Fibroblast of skin of right biceps (primary cell): Measurements from ENCODE around the gene SERPINI2.

Source experiments
- DNase-seq: peaks from one replicate; pipeline ENCODE4 v3.0.0-alpha.2; 2013

Gene SERPINI2, protein sequence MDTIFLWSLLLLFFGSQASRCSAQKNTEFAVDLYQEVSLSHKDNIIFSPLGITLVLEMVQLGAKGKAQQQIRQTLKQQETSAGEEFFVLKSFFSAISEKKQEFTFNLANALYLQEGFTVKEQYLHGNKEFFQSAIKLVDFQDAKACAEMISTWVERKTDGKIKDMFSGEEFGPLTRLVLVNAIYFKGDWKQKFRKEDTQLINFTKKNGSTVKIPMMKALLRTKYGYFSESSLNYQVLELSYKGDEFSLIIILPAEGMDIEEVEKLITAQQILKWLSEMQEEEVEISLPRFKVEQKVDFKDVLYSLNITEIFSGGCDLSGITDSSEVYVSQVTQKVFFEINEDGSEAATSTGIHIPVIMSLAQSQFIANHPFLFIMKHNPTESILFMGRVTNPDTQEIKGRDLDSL

DNA sequence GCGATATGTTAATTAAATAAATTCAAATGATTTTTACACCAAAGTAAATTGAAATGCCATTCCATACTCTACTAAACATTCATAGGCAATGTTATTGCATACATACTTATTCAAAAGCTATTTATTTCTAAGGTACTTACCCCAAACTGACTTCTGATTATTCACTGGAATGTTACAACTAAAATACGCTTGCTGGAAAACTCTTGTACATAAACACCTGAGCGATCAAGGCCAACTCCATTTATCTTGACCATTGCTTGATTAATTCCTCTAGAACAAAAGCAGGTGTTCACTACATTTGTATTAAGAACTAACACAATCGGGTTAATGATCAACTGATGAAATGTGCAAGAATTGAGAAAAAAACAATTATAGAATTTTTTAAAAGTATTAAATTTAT is at the start of gene SERPINI2:
TSS of gene SERPINI2 (minus strand) at position 180 of the 400 bp plus-strand sequence. CDS start 2,208 bp downstream, outside the sequence.
- no peak for DNase-seq

DNA sequence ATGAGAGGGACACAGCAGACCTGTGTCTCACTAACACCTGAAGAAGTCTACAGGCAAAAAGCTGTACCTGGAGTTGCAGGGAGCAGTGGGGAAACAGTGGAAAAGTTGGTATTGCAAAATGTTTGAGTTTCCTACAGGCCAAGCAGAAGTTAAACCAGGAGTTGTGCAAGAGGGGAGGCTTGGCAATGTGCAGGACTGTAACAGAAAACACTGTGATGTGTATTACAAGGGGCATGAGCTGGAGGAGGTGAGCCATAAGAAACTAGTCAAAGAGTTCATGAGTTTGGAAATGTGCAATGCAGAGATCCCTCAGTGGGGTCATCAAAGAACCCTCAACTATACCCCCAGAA is 47.1 kb upstream of the SERPINI2 start:
- no peak for DNase-seq

DNA sequence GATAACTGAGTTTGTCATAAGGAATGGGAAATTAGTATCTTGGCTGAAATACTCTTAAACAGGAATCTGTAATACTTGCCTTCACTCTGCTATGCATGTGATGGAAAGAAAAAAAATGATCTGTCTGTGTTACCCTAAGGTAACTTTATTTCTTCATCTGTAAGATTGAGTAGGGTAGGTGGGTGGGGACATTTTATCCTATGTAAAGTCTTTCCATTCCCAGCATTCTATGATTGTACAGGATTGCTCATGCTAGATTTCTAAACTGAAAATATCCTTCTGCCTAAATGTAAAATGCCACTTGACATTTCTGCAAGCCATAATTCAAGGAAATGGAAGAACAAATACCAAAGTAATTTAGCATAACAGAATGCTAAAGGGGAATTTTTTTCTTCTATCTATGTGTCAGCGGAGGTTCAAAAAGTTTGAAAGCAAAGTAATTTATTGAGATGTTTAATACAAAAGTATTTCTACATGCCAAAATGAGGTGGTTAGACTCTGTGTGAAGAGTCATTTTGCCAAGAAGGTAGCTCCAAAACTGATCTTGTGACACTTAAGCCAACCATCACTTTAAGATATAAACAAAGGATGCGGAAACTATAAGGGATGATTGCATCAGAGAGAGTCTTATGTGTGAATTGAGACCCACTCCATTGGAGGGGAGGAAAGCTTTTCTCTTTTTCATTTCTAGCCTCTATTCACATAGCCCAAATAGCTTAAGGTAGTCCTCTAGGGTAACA is 46.6 kb upstream of the SERPINI2 start:
- no peak for DNase-seq

DNA sequence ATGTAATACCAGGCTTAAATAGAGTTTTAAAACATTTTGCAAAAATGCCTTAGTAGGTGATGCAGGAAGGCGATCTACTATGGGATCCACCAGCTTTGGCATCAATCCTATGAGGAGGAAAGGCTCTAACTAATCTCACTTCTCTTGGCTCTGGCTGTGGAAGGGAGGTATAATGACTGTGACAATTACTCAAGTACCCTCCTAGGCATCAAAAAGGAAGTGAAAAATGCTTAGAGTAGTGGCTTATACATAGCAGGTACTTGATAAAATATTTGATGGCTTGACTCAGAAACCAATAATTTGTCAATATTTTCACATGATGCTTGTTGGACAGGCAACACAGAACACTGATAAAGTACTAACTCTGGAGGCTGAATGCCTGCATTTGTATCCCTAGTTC is 34.1 kb upstream of the SERPINI2 start:
- no peak for DNase-seq

DNA sequence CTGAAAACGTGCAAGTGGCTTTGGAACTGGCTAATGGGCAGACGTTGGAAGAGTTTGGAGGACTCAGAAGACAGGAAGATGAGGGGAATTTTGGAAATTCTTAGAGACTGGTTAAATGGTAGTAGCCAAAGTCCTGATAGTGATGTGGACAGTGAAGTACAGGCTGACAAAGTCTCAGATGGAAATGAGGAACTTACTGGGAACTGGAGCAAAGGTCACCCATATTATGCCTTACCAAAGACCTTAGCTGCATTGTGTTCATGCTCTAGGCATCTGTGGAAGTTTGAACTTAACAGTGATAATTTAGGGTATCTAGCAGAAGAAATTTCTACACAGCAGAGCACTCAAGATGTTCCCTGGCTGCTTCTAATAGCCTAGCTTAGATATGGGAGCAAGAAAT is 28.6 kb upstream of the SERPINI2 start:
- DNase-seq: no peak

DNA sequence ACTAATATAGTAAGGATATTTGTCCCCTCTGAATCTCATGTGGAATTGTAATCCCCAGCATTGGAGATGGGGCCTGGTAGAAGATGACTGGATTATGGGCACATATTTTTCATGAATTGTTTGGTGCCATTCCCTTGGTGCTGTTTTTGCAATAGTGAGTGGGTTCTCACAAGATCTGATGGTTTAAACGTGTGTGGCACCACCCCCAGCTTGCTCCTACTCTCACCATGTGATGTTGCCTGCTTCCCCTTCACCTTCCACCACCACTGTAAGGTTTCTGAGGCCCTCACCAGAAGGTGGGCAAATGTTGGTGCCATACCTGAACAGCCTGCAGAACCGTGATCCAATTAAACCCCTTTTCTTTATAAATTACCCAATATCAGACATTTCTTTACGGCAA is 28.1 kb upstream of the SERPINI2 start:
- DNase-seq: no peak

DNA sequence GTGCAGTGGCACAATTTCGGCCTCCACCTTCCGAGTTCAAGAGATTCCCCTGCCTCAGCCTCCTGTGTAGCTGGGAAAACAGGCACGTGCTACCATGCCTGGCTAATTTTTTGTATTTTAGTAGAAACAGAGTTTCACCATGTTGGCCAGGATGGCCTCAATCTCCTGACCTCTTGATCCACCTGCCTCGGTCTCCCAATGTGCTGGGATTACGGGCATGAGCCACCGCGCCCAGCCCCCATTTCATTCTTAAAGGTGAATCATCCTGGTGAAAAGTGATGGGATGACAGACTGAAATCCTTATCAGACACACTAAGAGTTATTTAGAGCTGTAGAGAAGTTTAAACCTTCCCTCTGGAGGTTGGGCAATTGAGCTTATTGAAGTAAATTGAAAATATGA is 24.1 kb upstream of the SERPINI2 start:
- DNase-seq: no peak

DNA sequence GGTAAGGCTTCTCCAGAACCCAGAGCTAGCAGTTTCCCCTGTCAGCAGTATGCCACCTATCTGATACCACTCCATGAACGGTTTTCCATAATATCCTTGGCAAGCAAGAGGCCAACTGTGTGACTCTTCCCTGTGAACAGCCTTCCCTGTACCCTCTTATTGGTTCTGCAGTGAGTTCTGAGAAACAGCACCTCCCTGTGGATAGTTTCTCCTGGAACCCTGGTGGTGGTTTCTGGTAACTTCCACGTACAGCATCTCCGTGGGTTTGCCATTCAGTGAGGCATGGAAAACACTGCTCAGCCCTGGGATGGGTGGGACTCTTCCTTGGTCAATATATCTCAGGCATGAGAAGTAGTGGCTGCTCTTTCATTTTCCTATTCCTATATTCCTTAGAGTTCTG is 19.4 kb upstream of the SERPINI2 start:
- DNase-seq: no peak

DNA sequence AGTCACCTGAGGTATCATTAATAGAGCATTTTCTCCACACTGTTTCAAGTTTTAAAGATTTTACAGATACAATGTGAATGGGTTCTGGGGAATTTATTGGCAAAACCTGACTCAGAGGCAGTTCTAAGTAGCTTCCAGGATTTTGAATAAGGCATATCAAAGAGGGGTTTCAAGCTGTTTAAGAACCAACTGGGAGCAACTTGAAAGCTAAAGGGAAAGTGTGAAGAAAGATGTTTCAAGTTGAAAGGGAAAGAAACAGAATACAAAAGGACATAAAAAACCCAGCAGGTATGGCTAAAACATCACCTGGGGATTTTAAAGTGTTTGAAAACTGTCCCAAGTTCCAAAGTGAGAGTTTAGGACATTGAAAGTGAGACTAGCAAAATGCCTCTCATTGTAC is 17.8 kb upstream of the SERPINI2 start:
- DNase-seq: no peak

DNA sequence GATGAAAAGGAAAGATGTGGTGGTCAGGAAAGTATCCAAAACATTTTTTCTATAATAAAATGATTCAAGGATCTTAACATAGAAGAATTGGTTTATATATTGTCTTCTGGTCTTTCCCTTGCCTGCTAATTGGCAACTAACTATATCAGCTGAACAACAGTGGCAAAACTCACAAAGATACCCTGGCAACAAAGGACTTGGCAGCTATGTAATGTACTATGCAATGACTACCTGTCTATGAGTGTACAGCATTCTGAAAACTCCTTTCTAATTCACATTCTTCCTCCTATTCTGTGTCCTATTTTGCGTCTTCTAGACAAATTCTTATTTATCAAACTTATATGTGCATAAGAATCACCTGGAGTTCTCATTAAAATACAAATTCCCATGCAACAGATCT is 15.7 kb upstream of the SERPINI2 start:
- DNase-seq: no peak

DNA sequence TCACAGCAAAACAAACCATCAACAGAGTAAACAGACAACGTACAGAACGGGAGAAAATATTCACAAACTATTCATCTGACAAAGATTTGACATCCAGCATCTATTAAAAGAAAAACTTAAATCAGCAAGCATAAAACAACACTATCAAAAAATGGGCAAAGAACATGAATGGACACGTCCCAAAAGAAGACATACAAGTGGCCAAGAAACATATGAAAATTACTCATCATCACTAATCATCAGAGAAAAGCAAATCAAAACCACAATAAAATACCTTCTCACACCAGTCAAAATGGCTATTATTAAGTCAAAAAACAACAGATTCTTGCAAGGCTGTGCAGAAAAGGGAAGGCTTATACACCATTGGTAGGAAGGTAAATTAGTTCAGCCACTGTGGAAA is 13.7 kb upstream of the SERPINI2 start:
- no peak for DNase-seq

DNA sequence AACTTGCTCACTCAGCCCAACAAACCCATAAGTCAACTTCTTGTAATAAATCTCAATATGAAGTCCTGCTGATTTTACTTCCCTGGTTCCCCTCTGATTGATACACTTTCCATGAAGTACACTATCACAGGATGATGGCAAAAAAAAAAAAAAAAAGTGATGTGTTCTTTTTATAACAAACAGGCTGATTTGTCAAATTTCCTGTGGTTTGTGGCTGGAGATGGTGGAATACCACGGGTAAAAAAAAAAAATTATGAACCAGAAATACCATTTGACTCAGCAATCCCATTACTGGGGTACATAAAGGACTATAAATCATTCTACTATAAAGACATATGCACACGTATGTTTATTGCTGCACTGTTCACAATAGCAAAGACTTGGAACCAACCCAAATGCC is 10.7 kb upstream of the SERPINI2 start:
- no peak for DNase-seq

DNA sequence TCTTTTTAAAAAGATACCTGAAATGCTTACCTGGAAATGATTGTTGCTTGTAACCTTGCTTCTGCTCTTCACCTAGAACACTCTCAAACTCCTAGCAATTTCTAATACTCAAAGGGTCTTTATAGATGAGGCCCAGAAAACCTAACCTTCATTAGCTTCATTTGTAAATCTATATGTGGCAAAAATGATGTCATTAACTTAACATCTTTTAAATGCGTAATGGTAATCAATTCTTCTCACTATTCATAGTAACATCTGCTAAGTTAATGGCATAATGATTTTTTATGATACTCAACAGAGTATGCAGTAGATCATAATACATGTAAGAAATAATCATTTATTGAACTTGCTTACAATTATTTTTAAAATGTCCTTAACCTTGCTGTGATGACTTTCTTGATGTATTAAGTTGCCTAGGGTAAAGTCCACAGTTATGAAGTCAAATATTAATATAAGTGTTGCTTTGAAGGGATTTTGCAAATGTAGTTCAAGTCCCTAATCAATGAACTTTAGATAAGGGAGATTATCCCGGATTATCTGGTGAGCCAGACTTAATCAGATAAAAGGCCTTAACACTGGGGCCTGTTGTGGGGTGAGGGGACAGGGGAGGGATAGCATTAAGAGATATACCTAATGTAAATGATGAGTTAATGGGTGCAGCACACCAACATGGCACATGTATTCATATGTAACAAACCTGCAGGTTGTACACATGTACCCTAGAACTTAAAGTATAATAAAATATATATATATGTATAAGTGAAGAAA is 10.1 kb upstream of the SERPINI2 start:
- DNase-seq: no peak

DNA sequence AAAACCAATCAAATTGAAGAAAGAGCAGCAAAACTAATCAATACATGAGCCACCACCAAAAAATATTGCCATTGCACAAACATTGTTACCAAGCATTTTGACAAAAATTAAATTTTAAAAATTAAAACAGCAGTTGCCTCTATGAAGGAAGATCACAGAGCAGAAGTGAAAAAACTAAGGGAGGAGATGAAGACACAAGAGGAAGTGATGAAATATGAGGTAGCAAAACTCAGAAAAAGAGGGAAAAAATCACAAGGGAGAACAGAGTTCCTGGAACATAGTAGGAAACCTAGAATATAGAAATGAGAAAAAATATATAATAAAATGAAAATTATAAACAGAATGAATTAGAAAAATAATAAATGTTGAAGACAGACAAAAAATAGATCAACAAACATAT is 7.3 kb upstream of the SERPINI2 start:
- no peak for DNase-seq

DNA sequence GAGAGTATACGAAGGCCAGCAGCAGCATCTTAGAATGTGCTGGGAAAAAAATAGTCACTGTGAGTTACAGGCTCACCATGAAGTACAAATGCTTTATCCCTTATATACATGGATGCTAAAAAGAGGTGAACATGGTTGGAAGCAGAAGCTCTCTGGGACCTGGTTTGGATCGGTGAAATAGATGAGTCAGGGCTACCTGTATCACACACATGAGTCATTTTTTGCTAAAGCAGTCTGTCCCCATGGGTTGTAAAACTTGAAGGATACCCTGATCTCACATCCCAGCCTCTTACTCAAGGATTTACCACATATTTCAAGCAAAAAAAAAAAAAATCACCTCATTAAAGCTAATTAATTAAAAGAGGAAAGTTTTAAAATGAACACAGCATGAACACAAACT is 6.9 kb upstream of the SERPINI2 start:
- no peak for DNase-seq

DNA sequence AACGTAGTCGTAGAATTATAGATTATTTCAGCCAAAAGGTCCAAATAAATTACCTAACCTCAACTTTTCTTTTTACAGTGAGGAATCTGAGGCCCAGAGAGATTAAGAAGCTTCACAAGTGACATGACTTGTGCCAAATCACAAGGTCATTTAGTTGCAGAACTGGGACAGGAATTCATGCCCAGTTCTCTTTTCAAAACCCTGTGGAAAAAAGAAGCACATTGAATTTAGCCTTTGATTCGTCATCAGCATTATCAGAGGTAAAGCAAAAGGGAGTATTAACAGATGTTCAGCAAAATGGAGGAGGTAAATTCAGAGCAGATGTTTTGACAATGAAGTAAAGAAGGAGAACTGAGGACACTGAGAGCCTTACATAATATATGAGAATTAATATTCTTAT is 4.5 kb downstream of the SERPINI2 start:
- no peak for DNase-seq

DNA sequence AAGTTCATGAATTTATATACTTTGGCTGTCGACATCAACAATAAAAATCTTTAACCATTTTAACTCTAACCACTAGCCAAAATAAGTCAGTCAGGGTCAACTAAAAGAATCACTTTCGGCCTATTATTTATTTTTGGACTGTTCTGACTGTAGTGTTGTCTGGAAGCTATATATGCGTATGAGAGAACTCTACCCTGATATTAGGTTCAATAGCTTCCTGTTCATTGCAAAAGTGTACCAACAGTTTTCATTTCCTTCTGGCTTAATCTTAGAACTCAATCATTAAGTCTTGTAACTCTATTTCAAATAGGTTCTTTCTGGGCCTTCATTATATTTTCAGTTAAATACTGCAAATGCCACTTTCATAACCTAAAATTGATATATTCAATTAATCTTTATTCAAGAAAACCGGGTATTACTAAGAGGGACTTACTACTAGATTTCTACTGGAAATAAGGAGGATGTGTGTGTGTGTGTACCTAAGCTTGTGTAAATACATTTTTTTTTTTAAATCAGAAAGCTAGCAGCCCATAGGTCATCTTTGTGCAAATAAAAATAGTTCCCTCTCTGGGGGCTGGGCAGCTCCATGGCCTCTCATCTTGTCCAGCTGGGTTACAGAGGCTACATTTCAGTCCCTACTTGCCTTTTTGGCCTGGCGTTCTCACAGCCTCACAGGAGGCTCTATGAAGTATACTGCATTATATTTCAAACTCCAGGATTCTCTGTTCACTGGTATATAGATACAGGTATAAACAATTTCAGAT is 5.8 kb downstream of the SERPINI2 start:
- no peak for DNase-seq

DNA sequence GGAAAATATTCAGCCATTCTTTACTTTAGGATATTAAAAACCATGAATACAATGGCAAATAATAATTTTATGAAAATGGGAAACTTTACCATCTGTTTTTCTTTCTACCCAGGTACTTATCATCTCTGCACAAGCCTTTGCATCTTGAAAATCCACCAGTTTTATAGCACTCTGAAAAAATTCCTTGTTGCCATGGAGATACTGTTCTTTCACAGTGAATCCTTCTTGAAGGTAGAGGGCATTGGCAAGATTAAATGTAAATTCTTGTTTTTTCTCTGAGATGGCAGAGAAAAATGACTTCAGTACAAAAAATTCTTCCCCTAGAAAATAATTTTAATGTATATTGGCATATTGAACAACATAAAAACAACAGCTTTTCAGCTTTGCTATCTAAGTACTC is 6.9 kb downstream of the SERPINI2 start:
- DNase-seq: no peak

DNA sequence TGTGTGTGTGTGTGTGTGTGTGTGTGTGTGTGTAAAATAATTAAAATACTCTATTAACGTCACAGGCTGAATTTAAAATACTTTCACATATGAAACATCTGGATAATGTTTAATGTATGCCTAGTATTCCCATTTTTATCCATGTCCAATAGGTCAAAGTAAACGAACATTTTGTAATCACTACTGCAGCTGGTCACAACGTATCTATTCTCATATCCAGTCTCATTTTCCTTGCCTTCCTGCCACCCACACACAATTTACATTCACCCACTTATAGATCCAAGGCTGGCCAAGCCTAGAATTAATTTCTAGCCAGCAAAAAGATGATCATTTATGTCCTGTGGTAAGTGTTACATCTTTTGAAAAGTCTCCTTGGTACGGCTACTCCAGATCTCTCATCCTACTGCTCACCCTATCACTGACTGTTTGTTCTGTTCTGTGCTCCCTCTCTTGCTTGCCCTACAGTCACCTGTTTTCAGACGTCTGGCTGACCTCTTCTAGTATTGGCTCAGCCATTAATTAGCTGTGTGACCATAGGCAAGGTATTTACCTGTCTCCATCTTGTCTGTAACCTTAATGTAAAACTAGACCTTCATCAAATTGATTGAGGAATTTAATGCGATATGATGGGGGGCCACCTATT is 17.6 kb downstream of the SERPINI2 start:
- DNase-seq: no peak

DNA sequence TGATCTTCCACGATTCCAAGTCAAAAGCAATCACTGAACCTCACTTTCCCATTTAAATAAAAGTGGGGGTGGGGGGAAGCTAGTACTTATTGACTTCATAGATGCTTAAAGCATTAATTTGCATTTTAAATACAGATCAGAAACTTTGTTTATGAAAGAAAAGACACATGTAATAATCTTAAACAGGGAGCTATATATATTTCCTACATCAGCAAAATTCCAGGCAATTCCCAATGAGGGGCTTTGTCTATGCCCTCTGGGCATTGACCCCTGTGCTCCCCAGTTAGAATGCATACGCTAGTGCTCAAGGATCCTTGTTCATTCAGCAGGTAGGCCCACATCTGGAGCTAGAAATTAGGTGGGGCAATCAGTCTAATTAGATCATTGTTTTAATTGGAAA is 20.0 kb downstream of the SERPINI2 start:
- DNase-seq: no peak

DNA sequence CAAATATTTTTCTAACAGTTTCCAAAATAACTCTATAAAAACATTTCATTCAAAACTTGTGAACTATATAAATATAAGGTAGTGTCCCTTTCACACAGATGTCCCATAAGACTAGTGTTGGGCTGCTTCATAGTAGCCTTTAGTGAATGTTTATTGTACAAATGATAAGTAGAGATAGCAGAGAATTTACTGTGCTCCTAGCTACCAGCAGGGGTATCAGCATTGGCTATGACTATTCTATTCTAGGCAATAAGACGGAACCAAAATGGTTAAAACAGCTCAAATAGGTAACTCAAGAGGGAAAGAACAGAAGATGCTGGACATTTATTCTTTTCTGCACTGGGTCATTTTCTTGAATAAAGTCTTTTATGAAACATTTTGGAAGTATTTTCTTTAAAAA is 22.6 kb downstream of the SERPINI2 start:
- no peak for DNase-seq

DNA sequence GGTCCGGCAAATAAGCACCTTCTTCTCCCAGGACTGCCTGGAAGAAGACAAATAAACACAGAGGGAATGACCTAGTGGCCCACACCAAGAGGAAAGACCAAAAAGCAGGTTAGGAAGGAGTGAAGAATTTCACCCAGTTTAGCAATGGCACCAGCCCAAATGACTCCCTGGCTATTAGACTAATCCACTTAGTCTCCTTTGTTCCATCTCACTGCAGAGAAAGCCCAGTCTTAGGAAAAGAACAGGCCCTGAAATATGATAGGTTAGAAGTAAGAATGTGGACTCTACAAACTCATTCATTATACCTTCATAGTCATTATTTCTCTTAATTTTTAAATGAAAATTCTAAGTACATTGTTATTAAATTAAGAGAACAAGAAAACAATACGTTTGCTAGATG is 23.2 kb downstream of the SERPINI2 start:
- DNase-seq: no peak

DNA sequence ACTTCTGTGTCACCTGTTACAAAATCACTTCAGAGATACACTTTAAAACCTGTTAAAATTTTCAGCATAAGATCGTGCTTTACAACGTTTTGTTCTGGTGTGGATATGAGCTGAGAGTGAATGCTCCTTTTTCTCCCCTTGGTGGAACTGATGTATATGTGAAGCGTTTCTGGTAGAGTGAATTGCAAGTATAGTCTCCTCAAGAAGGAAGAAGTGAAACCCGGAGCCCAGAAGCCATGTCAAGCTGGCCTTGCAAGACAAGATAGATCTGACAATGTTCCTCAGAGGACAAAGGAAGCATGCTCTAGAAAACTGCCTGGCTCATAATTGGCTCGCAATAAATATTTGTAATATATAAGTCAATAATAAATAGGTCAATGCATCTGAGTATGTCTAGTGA is 23.6 kb downstream of the SERPINI2 start:
- no peak for DNase-seq
